CD4-positive, alpha-beta memory T cell (primary cell): ENCODE results near the gene RSBN1. TPM values are rescaled to one million over a fixed set of nuclear protein-coding genes. Genes with fewer than 3 reads are reported as not detected.

Source experiments
- CTCF ChIA-PET: fragments of 350-600 bp; sonication (Branson Sonifier 250); formaldehyde crosslinking; loops from one replicate; lab custom pipeline; 2021; ENCODE audit warnings: inconsistent platforms; ENCODE audit not compliant: partially characterized antibody; lab: Charles Lee
- POLR2A ChIA-PET: fragments of 350-600 bp; sonication (Branson Sonifier 250); formaldehyde crosslinking; loops from one replicate; lab custom pipeline; 2021; ENCODE audit not compliant: partially characterized antibody; lab: Charles Lee
- DNase-seq, 5 donors: peaks; one replicate each; pipeline versions ENCODE4 v3.0.0 to v3.0.0-alpha.2; 2020 to 2022; ENCODE audit warnings: mixed read lengths in 1 of 5
- H3K27ac ChIP-seq: one replicate; pipeline ENCODE4 v1.7.0; 2013; ENCODE audit warnings: low read depth, low read length
- H3K27me3 ChIP-seq: 2 replicates; pipeline ENCODE4 v1.7.0; 2013; ENCODE audit warnings: mild to moderate bottlenecking, low read length, moderate library complexity; ENCODE audit not compliant: insufficient read depth
- H3K36me3 ChIP-seq: 2 replicates; pipeline ENCODE4 v1.7.0; 2013; ENCODE audit warnings: mild to moderate bottlenecking, low read length, moderate library complexity; ENCODE audit not compliant: insufficient read depth
- H3K4me1 ChIP-seq: 2 replicates; pipeline ENCODE4 v1.7.0; 2013; ENCODE audit warnings: mild to moderate bottlenecking, low read length, moderate library complexity; ENCODE audit not compliant: insufficient read depth
- H3K4me3 ChIP-seq, 2 donors: one replicate each; pipeline ENCODE4 v1.7.0; 2013; ENCODE audit warnings: low read length in 2 of 2, mild to moderate bottlenecking in 1 of 2
- H3K9me3 ChIP-seq, 2 donors: one replicate each; pipeline ENCODE4 v1.7.0; 2013; ENCODE audit warnings: low read length in 2 of 2, control low read depth in 1 of 2; ENCODE audit not compliant: control insufficient read depth in 1 of 2
- H3K27ac Mint-ChIP-seq, 7 donors: one replicate each; pipeline ENCODE4 v1.8.0; 2020 to 2021; ENCODE audit warnings: mixed read lengths in 7 of 7, mild to moderate bottlenecking in 6 of 7, inconsistent platforms in 3 of 7, moderate library complexity in 3 of 7
- H3K27me3 Mint-ChIP-seq, 2 donors: one replicate each; pipeline ENCODE4 v1.8.0; 2020 to 2021; ENCODE audit warnings: mixed read lengths in 2 of 2
- H3K36me3 Mint-ChIP-seq, 2 donors: one replicate each; pipeline ENCODE4 v1.8.0; 2020 to 2021; ENCODE audit warnings: mixed read lengths in 2 of 2, inconsistent platforms in 1 of 2, mild to moderate bottlenecking in 1 of 2
- H3K4me1 Mint-ChIP-seq, 4 donors: one replicate each; pipeline ENCODE4 v1.8.0; 2020 to 2021; ENCODE audit warnings: mixed read lengths in 4 of 4, mild to moderate bottlenecking in 1 of 4
- H3K4me3 Mint-ChIP-seq, 8 donors: one replicate each; pipeline ENCODE4 v1.8.0; 2020 to 2021; ENCODE audit warnings: mixed read lengths in 8 of 8, mild to moderate bottlenecking in 7 of 8, moderate library complexity in 6 of 8, inconsistent platforms in 3 of 8
- H3K9me3 Mint-ChIP-seq, 8 donors: one replicate each; pipeline ENCODE4 v1.8.0; 2020 to 2021; ENCODE audit warnings: mixed read lengths in 8 of 8, mild to moderate bottlenecking in 5 of 8, inconsistent platforms in 3 of 8, moderate library complexity in 1 of 8
- intact Hi-C: fragments of 100-400 bp; cut with micrococcal nuclease; formaldehyde crosslinking; loops from one replicate; pipeline ENCODE4 v1.15.1; 2023
- polyA plus RNA-seq, 2 donors: library from polyadenylated mRNA; unstranded; fragments of 300-500 nt; fragmentation: Illumina TruSeq; gene quantifications; one replicate each; pipeline ENCODE4 v1.2.3, GENCODE V29; 2021
- total RNA-seq, 2 experiments: library from RNA; stranded (reverse); gene quantifications; one replicate each; pipeline ENCODE4 v1.2.3, GENCODE V29; 2021

The RSBN1 gene
- total RNA-seq = 10 to 100 TPM; 58.7 to 60.2 TPM
- polyA plus RNA-seq = 10 to 100 TPM; 41.1 to 52.0 TPM

GRCh38 chr1:113811888-113812660 is at the start of gene RSBN1:
RSBN1 (minus strand) TSS chr1:113812476; CDS start chr1:113812412, 64 bp downstream.
- POLR2A ChIA-PET = interaction anchor here (0.6 to 3.6 kb wide), 41 partner anchors 9 to 1097 kb away, joined by 3 to 77 read pairs (median 5); partner anchors contain the start of genes AP4B1, CSDE1, DCLRE1B and HIPK1
- no peaks in the 10 kb centered on the region for H3K27me3 ChIP-seq
- H3K4me3 ChIP-seq = peak within 1 kb of the TSS; percentile 96 to 97
- H3K27ac ChIP-seq = peak within 1 kb of the TSS; percentile 93
- peak; percentile 98 to 100 (median 99) for DNase-seq
- H3K36me3 Mint-ChIP-seq = peaks cover 16 to 32% of the 10 kb centered on the region in 2 donors
- CTCF ChIA-PET = interaction anchor here (0.6 to 3.1 kb wide), 15 partner anchors 13 to 739 kb away, joined by 3 to 31 read pairs (median 5); partner anchors contain the start of genes DCLRE1B, HIPK1, LRIG2 and PHTF1
- H3K27me3 Mint-ChIP-seq = no peaks in the 10 kb centered on the region
- peaks cover 0 to 5% (median 0%) of the 10 kb centered on the region in 8 donors for H3K9me3 Mint-ChIP-seq
- peak within 1 kb of the TSS; percentile 96 to 100 (median 99) for H3K4me3 Mint-ChIP-seq
- intact Hi-C loops = loop anchor here (1.0 to 10.0 kb wide), 15 partner anchors 29 to 1190 kb away; partner anchors contain the start of genes BCAS2, CSDE1, DCLRE1B and HIPK1
- peaks cover 36% of the 10 kb centered on the region for H3K4me1 ChIP-seq
- H3K9me3 ChIP-seq = no peaks in the 10 kb centered on the region
- H3K27ac Mint-ChIP-seq = peak within 1 kb of the TSS; percentile 96 to 100 (median 99)
- peaks cover 22 to 45% (median 29%) of the 10 kb centered on the region in 4 donors for H3K4me1 Mint-ChIP-seq
- H3K36me3 ChIP-seq = no peaks in the 10 kb centered on the region

GRCh38 chr1:113861641-113862040 is 49.4 kb upstream of the RSBN1 start:
- Histone ChIP-seq H3K27me3 (no peaks in the 10 kb centered on the region), H3K4me1 (peaks cover 30% of the 10 kb centered on the region), H3K4me3 (no peak overlapping the region), H3K27ac (no peak overlapping the region), H3K36me3 (peaks cover 7% of the 10 kb centered on the region), H3K9me3 (no peaks in the 10 kb centered on the region)
- DNase-seq = no peak
- no peak overlapping the region for H3K4me3 Mint-ChIP-seq
- ChIA-PET CTCF (interaction anchor here (2.2 kb wide), 1 partner anchor 42 kb away, joined by 6 read pairs; the partner anchor contains the start of gene AP4B1), POLR2A (interaction anchor here (3.7 kb wide), 1 partner anchor 42 kb away, joined by 16 read pairs; the partner anchor contains the start of gene AP4B1)
- intact Hi-C loops = loop anchor here (2.0 kb wide), 1 partner anchor 15 kb away; no protein-coding TSS in a partner anchor
- peaks cover 25 to 52% (median 41%) of the 10 kb centered on the region in 4 donors for H3K4me1 Mint-ChIP-seq
- no peaks in the 10 kb centered on the region for H3K9me3 Mint-ChIP-seq
- peaks cover 26 to 48% of the 10 kb centered on the region in 2 donors for H3K36me3 Mint-ChIP-seq
- no peaks in the 10 kb centered on the region for H3K27me3 Mint-ChIP-seq
- peak overlapping the region in 5 of 7 donors; percentile 51 to 89 (median 78) for H3K27ac Mint-ChIP-seq

GRCh38 chr1:113860891-113861290 is 48.6 kb upstream of the RSBN1 start:
- H3K36me3 ChIP-seq = peaks cover 14% of the 10 kb centered on the region
- intact Hi-C loops = loop anchor here (2.0 kb wide), 1 partner anchor 14 kb away; no protein-coding TSS in a partner anchor
- ChIA-PET POLR2A (interaction anchor here (0.7 to 2.6 kb wide), 5 partner anchors 9 to 102 kb away, joined by 3 to 7 read pairs (median 5); partner anchors contain the start of genes AP4B1 and PHTF1), CTCF (interaction anchor here (0.9 to 2.3 kb wide), 5 partner anchors 9 to 43 kb away, joined by 3 to 8 read pairs (median 4); partner anchors contain the start of gene AP4B1)
- H3K4me3 ChIP-seq = no peak overlapping the region
- H3K27me3 ChIP-seq = no peaks in the 10 kb centered on the region
- peaks cover 25% of the 10 kb centered on the region for H3K4me1 ChIP-seq
- no peaks in the 10 kb centered on the region for H3K9me3 ChIP-seq
- Mint-ChIP-seq H3K4me1 (peaks cover 25 to 50% (median 38%) of the 10 kb centered on the region in 4 donors), H3K4me3 (no peak overlapping the region), H3K36me3 (peaks cover 33 to 53% of the 10 kb centered on the region in 2 donors), H3K27ac (peak overlapping the region in 5 of 7 donors; percentile 39 to 76 (median 52)), H3K9me3 (no peaks in the 10 kb centered on the region), H3K27me3 (no peaks in the 10 kb centered on the region)
- H3K27ac ChIP-seq = no peak overlapping the region
- DNase-seq = no peak

- H3K4me1 Mint-ChIP-seq = peaks cover 23 to 39% (median 35%) of the 10 kb centered on the region in 4 donors
- intact Hi-C loops = loop anchor here (2.0 kb wide), 1 partner anchor 13 kb away; no protein-coding TSS in a partner anchor
- no peaks in the 10 kb centered on the region for H3K27me3 Mint-ChIP-seq
- ChIA-PET CTCF (interaction anchor here (0.6 to 2.3 kb wide), 14 partner anchors 9 to 1249 kb away, joined by 3 to 10 read pairs (median 3); partner anchors contain the start of genes AP4B1 and RSBN1), POLR2A (interaction anchor here (0.8 to 2.6 kb wide), 7 partner anchors 8 to 70 kb away, joined by 3 to 9 read pairs (median 3); partner anchors contain the start of genes AP4B1 and HIPK1)
- H3K27ac Mint-ChIP-seq = peak overlapping the region in 6 of 7 donors; percentile 55 to 89 (median 86)
- H3K9me3 Mint-ChIP-seq = no peaks in the 10 kb centered on the region
- DNase-seq = no peak
- peaks cover 20% of the 10 kb centered on the region for H3K36me3 ChIP-seq
- no peaks in the 10 kb centered on the region for H3K27me3 ChIP-seq
- H3K4me3 ChIP-seq = no peak overlapping the region
- peaks cover 36 to 56% of the 10 kb centered on the region in 2 donors for H3K36me3 Mint-ChIP-seq
- H3K4me3 Mint-ChIP-seq = peak overlapping the region in 6 of 8 donors; percentile 25 to 66 (median 46)
- H3K4me1 ChIP-seq = peaks cover 24% of the 10 kb centered on the region
- no peaks in the 10 kb centered on the region for H3K9me3 ChIP-seq
- H3K27ac ChIP-seq = no peak overlapping the region
Measured at GRCh38 chr1:113859478-113860175, 47.4 kb upstream of the RSBN1 start.

- intact Hi-C loops = no loop called here
- Mint-ChIP-seq H3K9me3 (no peaks in the 10 kb centered on the region), H3K4me1 (peaks cover 24 to 38% (median 34%) of the 10 kb centered on the region in 4 donors), H3K27me3 (no peaks in the 10 kb centered on the region), H3K4me3 (peak overlapping the region in 1 of 8 donors; percentile 47), H3K27ac (peak overlapping the region in 6 of 7 donors; percentile 0 to 89 (median 62)), H3K36me3 (peaks cover 42 to 60% of the 10 kb centered on the region in 2 donors)
- Histone ChIP-seq H3K27me3 (no peaks in the 10 kb centered on the region), H3K4me3 (no peak overlapping the region), H3K4me1 (peaks cover 24% of the 10 kb centered on the region), H3K9me3 (no peaks in the 10 kb centered on the region), H3K36me3 (peaks cover 25% of the 10 kb centered on the region), H3K27ac (no peak overlapping the region)
- DNase-seq = no peak
- ChIA-PET POLR2A (interaction anchor here (1.0 to 2.6 kb wide), 3 partner anchors 8 to 45 kb away, joined by 3 to 7 read pairs (median 3); partner anchors contain the start of gene AP4B1), CTCF (interaction anchor here (0.6 to 2.3 kb wide), 12 partner anchors 9 to 80 kb away, joined by 3 to 10 read pairs (median 3); partner anchors contain the start of genes AP4B1 and RSBN1)
Measured at GRCh38 chr1:113858982-113859381, 46.7 kb upstream of the RSBN1 start.

- H3K27ac Mint-ChIP-seq = peak overlapping the region in 3 of 7 donors; percentile 36 to 89 (median 75)
- peaks cover 23 to 38% (median 32%) of the 10 kb centered on the region in 4 donors for H3K4me1 Mint-ChIP-seq
- no peak for DNase-seq
- ChIA-PET POLR2A (no interaction called here), CTCF (interaction anchor here (0.6 to 1.2 kb wide), 2 partner anchors 35 to 81 kb away, joined by 3 read pairs; no protein-coding TSS in a partner anchor)
- no peaks in the 10 kb centered on the region for H3K9me3 Mint-ChIP-seq
- H3K27me3 Mint-ChIP-seq = no peaks in the 10 kb centered on the region
- H3K27me3 ChIP-seq = no peaks in the 10 kb centered on the region
- H3K36me3 ChIP-seq = peaks cover 25% of the 10 kb centered on the region
- peaks cover 24% of the 10 kb centered on the region for H3K4me1 ChIP-seq
- intact Hi-C loops = no loop called here
- no peak overlapping the region for H3K4me3 ChIP-seq
- no peaks in the 10 kb centered on the region for H3K9me3 ChIP-seq
- H3K4me3 Mint-ChIP-seq = no peak overlapping the region
- no peak overlapping the region for H3K27ac ChIP-seq
- H3K36me3 Mint-ChIP-seq = peaks cover 40 to 59% of the 10 kb centered on the region in 2 donors
Measured at GRCh38 chr1:113858418-113858817, 46.1 kb upstream of the RSBN1 start.
